Fibroblast of lung (primary cell): Measurements from ENCODE around the gene KLHL26.

ENCODE experiments used
- EZH2 ChIP-seq: IDR thresholded peaks from 2 replicates; pipeline ENCODE4 v1.5.1; 2012; ENCODE audit warnings: low read length, control low read depth, mild to moderate bottlenecking; ENCODE audit errors: missing control alignments
- TF ChIP-seq, protein P1 (sequence below), 2 donors: IDR thresholded peaks in 1 of 2; conservative IDR thresholded peaks in 1 of 2; 1 replicate in 1 of 2; 2 replicates in 1 of 2; pipeline ENCODE4 v1.5.1; 2011 to 2012; ENCODE audit warnings: low read length in 2 of 2, control low read depth in 1 of 2, inconsistent platforms in 1 of 2, low read depth in 1 of 2, mild to moderate bottlenecking in 1 of 2

DNA sequence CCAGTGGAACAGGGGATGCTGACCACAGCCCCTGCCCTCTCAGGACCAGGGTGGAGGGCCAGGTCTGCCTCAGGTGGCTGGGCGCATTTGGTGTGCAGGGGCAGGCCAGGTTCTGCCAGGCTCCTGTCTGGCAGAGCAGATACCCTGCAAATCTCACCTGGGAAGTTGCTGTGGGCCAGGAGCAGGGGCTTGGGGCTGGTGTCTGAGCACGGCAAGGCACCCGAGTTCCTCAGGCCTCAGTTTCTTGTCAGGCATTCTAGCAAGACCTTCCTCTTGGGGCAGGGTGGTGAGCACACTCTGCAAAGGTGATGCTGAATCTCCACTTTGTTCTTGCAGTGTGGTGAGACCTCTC, 47.8 kb downstream of the KLHL26 start:
- TF ChIP-seq, protein P1, sequence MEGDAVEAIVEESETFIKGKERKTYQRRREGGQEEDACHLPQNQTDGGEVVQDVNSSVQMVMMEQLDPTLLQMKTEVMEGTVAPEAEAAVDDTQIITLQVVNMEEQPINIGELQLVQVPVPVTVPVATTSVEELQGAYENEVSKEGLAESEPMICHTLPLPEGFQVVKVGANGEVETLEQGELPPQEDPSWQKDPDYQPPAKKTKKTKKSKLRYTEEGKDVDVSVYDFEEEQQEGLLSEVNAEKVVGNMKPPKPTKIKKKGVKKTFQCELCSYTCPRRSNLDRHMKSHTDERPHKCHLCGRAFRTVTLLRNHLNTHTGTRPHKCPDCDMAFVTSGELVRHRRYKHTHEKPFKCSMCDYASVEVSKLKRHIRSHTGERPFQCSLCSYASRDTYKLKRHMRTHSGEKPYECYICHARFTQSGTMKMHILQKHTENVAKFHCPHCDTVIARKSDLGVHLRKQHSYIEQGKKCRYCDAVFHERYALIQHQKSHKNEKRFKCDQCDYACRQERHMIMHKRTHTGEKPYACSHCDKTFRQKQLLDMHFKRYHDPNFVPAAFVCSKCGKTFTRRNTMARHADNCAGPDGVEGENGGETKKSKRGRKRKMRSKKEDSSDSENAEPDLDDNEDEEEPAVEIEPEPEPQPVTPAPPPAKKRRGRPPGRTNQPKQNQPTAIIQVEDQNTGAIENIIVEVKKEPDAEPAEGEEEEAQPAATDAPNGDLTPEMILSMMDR (conservative IDR thresholded peaks at IDR 0.05 in 1 of 2, IDR thresholded peaks at IDR 0.05 in 1 of 2; ENCODE audit: low read depth in 1 of 2, low read length in 2 of 2): no peak
- no peak for TF ChIP-seq EZH2
